ENCODE data around the gene HRNR. TPM values are rescaled to one million over a fixed set of nuclear protein-coding genes. Genes with fewer than 3 reads are reported as not detected.

The HRNR gene
- total RNA-seq, 2 experiments from 2014 or later, result not detected

GRCh38 chr1:152182944-152183361 is 41.0 kb downstream of the HRNR start:
- CTCF ChIA-PET, result interaction anchor here (1.2 to 10.5 kb wide), 8 partner anchors 10 to 396 kb away, joined by 3 to 201 read pairs (median 14); no protein-coding TSS in a partner anchor
- DNase-seq (peak; percentile 47), ATAC-seq (peak; percentile 32)
- H3K27ac Mint-ChIP-seq, result no peak overlapping the region
- peaks cover 8% of the 10 kb centered on the region for H3K4me1 Mint-ChIP-seq
- peaks cover 13% of the 10 kb centered on the region for H3K27me3 Mint-ChIP-seq
- no peaks in the 10 kb centered on the region for H3K9me3 Mint-ChIP-seq (ENCODE audit: low read depth)
- H3K36me3 Mint-ChIP-seq, result no peaks in the 10 kb centered on the region
- H3K4me3 Mint-ChIP-seq, result no peak overlapping the region

GRCh38 chr1:152182431-152182830 is 41.6 kb downstream of the HRNR start:
- H3K4me3 Mint-ChIP-seq, result no peak overlapping the region
- no peak for DNase-seq
- H3K27ac Mint-ChIP-seq, result no peak overlapping the region
- H3K27me3 Mint-ChIP-seq, result peaks cover 13% of the 10 kb centered on the region
- H3K4me1 Mint-ChIP-seq, result peaks cover 8% of the 10 kb centered on the region
- no peak for ATAC-seq
- no peaks in the 10 kb centered on the region for H3K9me3 Mint-ChIP-seq (ENCODE audit: low read depth)
- CTCF ChIA-PET, result interaction anchor here (0.6 to 10.5 kb wide), 8 partner anchors 9 to 397 kb away, joined by 3 to 201 read pairs (median 6); no protein-coding TSS in a partner anchor
- no peaks in the 10 kb centered on the region for H3K36me3 Mint-ChIP-seq

- Mint-ChIP-seq H3K36me3 (no peaks in the 10 kb centered on the region), H3K4me1 (peaks cover 6% of the 10 kb centered on the region), H3K27ac (no peak overlapping the region), H3K27me3 (peaks cover 25% of the 10 kb centered on the region), H3K9me3 (ENCODE audit: low read depth) (peaks cover 1% of the 10 kb centered on the region), H3K4me3 (no peak overlapping the region)
- DNase-seq (no peak), ATAC-seq (no peak)
- CTCF ChIA-PET, result interaction anchor here (1.0 to 10.5 kb wide), 3 partner anchors 123 to 280 kb away, joined by 3 to 201 read pairs (median 21); no protein-coding TSS in a partner anchor
Observed at GRCh38 chr1:152179566-152179965, 44.4 kb downstream of the HRNR start.

DNA sequence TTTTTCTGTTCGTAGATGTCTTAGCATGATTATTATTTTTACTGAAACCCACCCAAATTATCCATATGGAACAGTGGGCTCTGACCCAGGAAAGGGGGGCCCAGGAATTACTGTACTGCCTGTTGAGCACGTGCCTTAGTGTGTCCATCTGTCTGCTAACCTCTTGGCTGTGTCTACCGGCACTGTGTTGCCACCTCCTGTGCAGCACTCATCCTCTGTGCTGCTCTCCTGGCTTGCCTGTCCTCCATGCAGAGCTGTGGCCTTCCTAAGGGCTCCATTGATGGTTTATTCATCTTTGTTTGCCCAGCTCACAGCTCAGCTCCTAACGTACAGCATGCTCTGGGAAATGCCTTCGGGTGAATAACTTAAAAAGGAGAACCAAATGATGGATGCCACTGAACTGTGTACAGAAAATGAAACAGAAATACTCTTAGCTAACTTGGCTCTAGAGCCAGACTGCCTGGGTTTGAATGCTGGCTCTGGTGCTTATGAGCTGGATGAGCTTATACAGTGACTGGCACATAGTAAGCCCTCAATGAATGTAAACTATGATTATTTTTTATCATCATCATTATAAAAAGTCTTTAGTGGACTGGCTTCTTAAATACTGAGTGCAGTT is 53.6 kb downstream of the HRNR start:
- Mint-ChIP-seq H3K4me3 (no peak overlapping the region), H3K36me3 (peaks cover 4% of the 10 kb centered on the region), H3K27ac (no peak overlapping the region), H3K27me3 (peaks cover 11% of the 10 kb centered on the region), H3K9me3 (ENCODE audit: low read depth) (peaks cover 4% of the 10 kb centered on the region), H3K4me1 (peaks cover 8% of the 10 kb centered on the region)
- DNase-seq (no peak), ATAC-seq (no peak)
- CTCF ChIA-PET, result interaction anchor here (1.0 to 1.2 kb wide), 2 partner anchors 13 to 15 kb away, joined by 3 read pairs; no protein-coding TSS in a partner anchor

DNA sequence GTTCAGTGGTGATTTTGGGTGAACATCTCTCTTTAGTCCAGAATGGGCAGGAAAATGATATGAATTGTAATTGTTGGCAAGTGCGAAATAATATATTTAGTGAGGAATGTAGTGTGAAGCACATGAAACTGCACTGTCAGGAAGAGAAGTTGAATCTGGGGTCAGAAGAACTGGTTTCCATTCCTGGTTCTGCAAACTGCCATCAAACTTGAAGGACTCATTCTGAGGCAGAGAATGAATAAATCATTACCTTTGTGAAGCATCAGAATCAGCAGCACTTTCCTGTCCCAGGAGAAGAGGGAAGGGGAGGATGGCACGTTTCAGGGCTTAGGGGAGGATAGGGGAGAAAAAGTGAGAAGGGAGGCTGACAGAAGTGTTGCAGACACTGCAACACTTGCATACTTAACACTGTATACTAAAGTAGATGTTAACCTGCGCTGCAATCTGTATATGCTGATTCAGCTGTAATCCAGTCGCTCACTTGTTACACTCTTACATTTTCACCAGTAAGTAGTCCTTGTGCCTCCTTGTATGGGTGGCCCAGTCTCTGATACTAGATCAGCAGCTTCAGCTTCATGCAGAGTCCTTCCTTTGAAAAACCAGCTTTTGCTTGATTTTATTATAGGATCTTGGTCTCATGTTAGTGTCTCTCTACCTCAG is 54.5 kb downstream of the HRNR start:
- no peak for ATAC-seq
- CTCF ChIA-PET, result interaction anchor here (1.0 to 1.1 kb wide), 2 partner anchors 11 to 14 kb away, joined by 3 read pairs; no protein-coding TSS in a partner anchor

DNA sequence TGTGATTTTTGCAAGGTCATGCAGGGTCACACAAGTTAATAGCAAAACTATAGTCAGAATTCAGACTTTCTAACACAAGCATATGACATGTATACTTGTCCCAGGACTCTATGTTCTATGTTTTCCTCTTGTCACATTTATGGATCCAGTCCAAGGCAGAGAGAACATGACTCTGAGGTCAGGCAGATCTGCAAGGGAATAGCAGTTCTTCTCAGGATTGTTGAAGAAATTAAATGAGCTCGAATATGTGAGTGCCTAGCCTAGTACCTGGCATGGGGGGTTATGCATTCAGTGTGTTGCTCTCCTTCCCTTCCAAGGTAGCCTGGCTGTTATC is 55.5 kb downstream of the HRNR start:
- H3K27ac Mint-ChIP-seq, result no peak overlapping the region
- DNase-seq (no peak), ATAC-seq (no peak)
- H3K4me3 Mint-ChIP-seq, result no peak overlapping the region
- CTCF ChIA-PET, result interaction anchor here (1.1 kb wide), 1 partner anchor 12 kb away, joined by 3 read pairs; no protein-coding TSS in a partner anchor
- peaks cover 4% of the 10 kb centered on the region for H3K9me3 Mint-ChIP-seq (ENCODE audit: low read depth)
- peaks cover 4% of the 10 kb centered on the region for H3K36me3 Mint-ChIP-seq
- peaks cover 11% of the 10 kb centered on the region for H3K27me3 Mint-ChIP-seq
- H3K4me1 Mint-ChIP-seq, result peaks cover 9% of the 10 kb centered on the region

More for the DNA sequence above, 54.5 kb downstream of the HRNR start:
- Mint-ChIP-seq H3K36me3 (peaks cover 4% of the 10 kb centered on the region), H3K4me3 (no peak overlapping the region), H3K4me1 (peaks cover 9% of the 10 kb centered on the region), H3K27me3 (peaks cover 4% of the 10 kb centered on the region), H3K27ac (no peak overlapping the region), H3K9me3 (ENCODE audit: low read depth) (peaks cover 4% of the 10 kb centered on the region)
- DNase-seq, result no peak

GRCh38 chr1:152167835-152168534 is 56.0 kb downstream of the HRNR start:
- H3K4me1 Mint-ChIP-seq, result peaks cover 9% of the 10 kb centered on the region
- no peak for DNase-seq
- H3K9me3 Mint-ChIP-seq (ENCODE audit: low read depth), result peaks cover 4% of the 10 kb centered on the region
- no peak overlapping the region for H3K27ac Mint-ChIP-seq
- no peak for ATAC-seq
- CTCF ChIA-PET, result interaction anchor here (1.5 kb wide), 1 partner anchor 11 kb away, joined by 3 read pairs; no protein-coding TSS in a partner anchor
- peaks cover 14% of the 10 kb centered on the region for H3K27me3 Mint-ChIP-seq
- H3K4me3 Mint-ChIP-seq, result no peak overlapping the region
- peaks cover 4% of the 10 kb centered on the region for H3K36me3 Mint-ChIP-seq

DNA sequence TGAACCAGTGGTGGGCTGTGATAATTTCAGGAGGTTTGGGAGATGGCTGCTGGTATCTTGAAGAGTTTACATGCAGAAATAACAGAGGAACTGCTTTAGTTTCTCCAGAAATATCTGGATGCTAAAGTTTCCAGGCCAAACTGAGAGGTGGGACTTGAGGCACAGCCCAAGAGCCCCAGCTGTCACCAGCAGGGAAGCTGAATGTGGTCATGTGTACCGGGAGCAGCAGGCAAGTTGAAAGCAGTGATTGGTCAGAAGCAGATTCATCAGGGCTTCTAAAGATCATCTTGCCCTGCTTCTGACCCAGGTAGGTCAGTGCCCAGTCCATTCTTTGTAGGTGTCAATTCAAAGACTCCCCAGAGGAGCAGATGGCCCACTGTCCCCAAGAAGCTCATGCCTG is 57.0 kb downstream of the HRNR start:
- CTCF ChIA-PET, result interaction anchor here (1.2 to 1.5 kb wide), 2 partner anchors 10 to 262 kb away, joined by 3 read pairs; no protein-coding TSS in a partner anchor
- peaks cover 17% of the 10 kb centered on the region for H3K27me3 Mint-ChIP-seq
- peaks cover 4% of the 10 kb centered on the region for H3K9me3 Mint-ChIP-seq (ENCODE audit: low read depth)
- H3K4me1 Mint-ChIP-seq, result peaks cover 9% of the 10 kb centered on the region
- H3K27ac Mint-ChIP-seq, result no peak overlapping the region
- DNase-seq (no peak), ATAC-seq (no peak)
- no peak overlapping the region for H3K4me3 Mint-ChIP-seq
- peaks cover 4% of the 10 kb centered on the region for H3K36me3 Mint-ChIP-seq

DNA sequence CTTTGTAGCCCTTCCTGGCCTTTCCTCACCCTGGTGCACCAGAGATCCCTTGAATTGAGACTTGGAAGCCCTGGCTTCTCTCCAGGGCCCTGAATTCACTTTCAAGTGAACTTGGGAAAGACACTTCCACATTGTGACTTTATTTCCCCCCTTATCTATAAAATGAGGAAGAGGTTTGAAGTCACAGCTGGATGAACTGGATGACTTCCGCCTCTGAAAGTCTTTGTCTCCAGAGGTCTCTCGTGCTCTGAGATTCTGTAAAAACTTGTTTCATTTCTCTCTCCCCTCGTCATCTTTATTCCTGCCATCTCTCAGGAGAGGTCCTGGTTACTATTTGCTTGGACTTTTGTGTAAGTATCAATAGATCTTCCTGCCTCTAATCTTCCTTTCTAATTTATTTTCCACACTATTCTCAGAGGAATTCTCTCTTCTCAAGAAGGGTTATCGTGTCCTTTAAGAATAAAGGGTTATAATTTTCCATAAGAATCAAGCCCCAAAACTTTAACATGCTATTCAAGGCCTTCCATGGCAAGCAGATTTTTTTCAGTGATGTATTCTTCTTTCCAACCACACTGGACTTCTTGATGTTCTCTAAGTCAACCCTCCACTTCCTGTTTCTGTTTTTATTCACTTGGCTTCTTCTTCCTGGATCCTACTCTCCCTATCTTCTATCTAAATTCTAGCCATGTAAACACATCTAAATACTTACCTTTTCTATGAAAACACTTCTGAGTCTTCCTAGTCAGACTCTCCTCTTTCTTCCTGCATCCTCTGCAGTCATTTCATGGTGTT is 58.5 kb downstream of the HRNR start:
- no peak overlapping the region for H3K27ac Mint-ChIP-seq
- H3K9me3 Mint-ChIP-seq (ENCODE audit: low read depth), result peaks cover 4% of the 10 kb centered on the region
- peaks cover 15% of the 10 kb centered on the region for H3K27me3 Mint-ChIP-seq
- no peak overlapping the region for H3K4me3 Mint-ChIP-seq
- peaks cover 9% of the 10 kb centered on the region for H3K4me1 Mint-ChIP-seq
- ATAC-seq, result no peak
- CTCF ChIA-PET, result interaction anchor here (0.9 kb wide), 1 partner anchor 23 kb away, joined by 3 read pairs; no protein-coding TSS in a partner anchor
- peaks cover 4% of the 10 kb centered on the region for H3K36me3 Mint-ChIP-seq
- no peak for DNase-seq

DNA sequence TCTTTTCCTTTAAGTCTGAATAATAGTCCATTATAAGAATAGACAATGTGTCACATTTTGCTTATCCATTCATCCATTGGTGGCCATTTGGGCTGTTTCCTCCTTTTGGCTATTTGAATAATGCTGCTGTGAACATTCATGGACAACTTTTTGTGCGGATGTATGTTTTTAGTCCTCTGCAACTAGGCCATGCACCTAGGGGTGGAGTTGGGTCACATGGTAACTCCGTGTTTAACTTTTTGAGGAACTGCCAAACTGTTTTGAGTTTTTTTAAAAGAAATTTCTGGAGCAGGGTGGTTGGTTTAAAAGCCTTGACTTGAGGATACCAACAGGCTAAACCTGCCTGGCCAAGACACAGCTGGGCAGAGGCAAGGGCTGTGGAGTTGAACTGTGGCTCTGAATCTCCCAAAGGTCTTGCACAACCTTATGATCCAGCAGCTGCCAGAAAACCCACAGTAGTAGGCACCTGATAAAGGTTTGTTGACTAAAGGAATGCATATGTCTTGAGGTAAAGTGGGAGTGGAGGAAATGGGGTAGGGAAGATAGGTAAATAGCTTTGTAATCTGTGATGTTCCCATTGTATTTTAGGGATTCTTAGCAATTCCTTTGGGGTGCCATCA is 59.4 kb downstream of the HRNR start:
- ATAC-seq, result no peak
- peaks cover 4% of the 10 kb centered on the region for H3K9me3 Mint-ChIP-seq (ENCODE audit: low read depth)
- DNase-seq, result no peak
- CTCF ChIA-PET, result no interaction called here
- H3K4me1 Mint-ChIP-seq, result peaks cover 9% of the 10 kb centered on the region
- H3K36me3 Mint-ChIP-seq, result peaks cover 4% of the 10 kb centered on the region
- no peak overlapping the region for H3K4me3 Mint-ChIP-seq
- H3K27ac Mint-ChIP-seq, result no peak overlapping the region
- peaks cover 15% of the 10 kb centered on the region for H3K27me3 Mint-ChIP-seq

DNA sequence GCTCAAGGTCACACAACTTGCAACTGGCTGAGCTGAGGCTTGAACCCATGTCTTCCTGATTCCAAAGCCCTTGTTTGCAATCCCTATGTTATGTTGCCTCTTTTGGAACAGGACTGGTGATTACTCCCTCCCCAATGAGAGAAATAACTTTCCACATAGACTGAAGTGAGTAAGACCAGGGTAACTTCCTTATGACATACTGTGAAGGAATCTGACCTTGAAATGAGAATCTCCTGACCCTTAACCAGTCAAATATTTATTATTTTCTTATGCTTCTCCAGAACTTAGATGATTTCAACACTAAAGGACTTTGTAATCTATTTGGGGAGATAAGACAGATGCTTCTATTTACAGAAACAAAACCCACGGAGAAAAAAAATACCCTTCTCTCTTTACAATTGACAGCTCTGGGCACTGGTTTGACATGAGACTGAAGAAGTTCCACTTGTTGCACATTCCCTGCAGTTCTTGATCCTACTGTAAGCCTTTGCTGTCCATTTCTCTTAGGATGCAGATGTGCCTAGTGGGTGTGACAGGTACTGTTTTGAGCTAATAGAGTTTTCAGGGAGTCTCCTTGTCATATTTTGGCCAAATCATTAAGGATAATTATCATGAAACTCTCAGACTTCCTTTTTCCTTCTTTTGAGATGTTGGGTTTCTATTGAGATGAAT is 61.1 kb downstream of the HRNR start:
- CTCF ChIA-PET, result interaction anchor here (1.1 to 1.2 kb wide), 2 partner anchors 23 to 296 kb away, joined by 4 read pairs; no protein-coding TSS in a partner anchor
- H3K36me3 Mint-ChIP-seq, result peaks cover 4% of the 10 kb centered on the region
- ATAC-seq, result no peak

More for the DNA sequence above, 61.1 kb downstream of the HRNR start:
- no peak overlapping the region for H3K27ac Mint-ChIP-seq
- H3K9me3 Mint-ChIP-seq (ENCODE audit: low read depth), result peaks cover 4% of the 10 kb centered on the region
- H3K4me3 Mint-ChIP-seq, result no peak overlapping the region
- peaks cover 15% of the 10 kb centered on the region for H3K27me3 Mint-ChIP-seq
- DNase-seq, result no peak
- peaks cover 9% of the 10 kb centered on the region for H3K4me1 Mint-ChIP-seq
